ENCODE results near the gene MAPK4. TPM values are rescaled to one million over a fixed set of nuclear protein-coding genes. Genes with fewer than 3 reads are reported as not detected.

The MAPK4 gene
- total and polyA plus RNA-seq, 3 donors from 2014 or later = 9.3 to 18.1 (median 13.3) TPM

- no peaks in the 10 kb centered on the region for H3K4me1 ChIP-seq
- no peak for DNase-seq
- H3K4me3 ChIP-seq = no peak overlapping the region
- 84 to 87% methylated on average over 4 of the region's 4 CpGs for WGBS, 2 donors
- H3K9me3 ChIP-seq = no peaks in the 10 kb centered on the region
- no peaks in the 10 kb centered on the region for H3K36me3 ChIP-seq (ENCODE audit: low read depth, missing control alignments)
- intact Hi-C loops (cut with DNase I; ENCODE audit: low total_unique reads) = no loop called here
- no peak overlapping the region for H3K27ac ChIP-seq
- H3K27me3 ChIP-seq = no peaks in the 10 kb centered on the region
- TF ChIP-seq POLR2A (IDR thresholded peaks at IDR 0.05) = no peak
- TF ChIP-seq CTCF (IDR thresholded peaks at IDR 0.05) = no peak
Measured at GRCh38 chr18:50696929-50697328, 137.0 kb downstream of the MAPK4 start.

GRCh38 chr18:50697509-50697908 lies 137.6 kb downstream of the MAPK4 start:
- Histone ChIP-seq H3K36me3 (ENCODE audit: low read depth, missing control alignments) (no peaks in the 10 kb centered on the region), H3K27ac (no peak overlapping the region), H3K9me3 (no peaks in the 10 kb centered on the region), H3K27me3 (no peaks in the 10 kb centered on the region), H3K4me3 (no peak overlapping the region), H3K4me1 (no peaks in the 10 kb centered on the region)
- intact Hi-C loops (cut with DNase I; ENCODE audit: low total_unique reads) = no loop called here
- no peak for TF ChIP-seq POLR2A (IDR thresholded peaks at IDR 0.05)
- no peak for TF ChIP-seq CTCF (IDR thresholded peaks at IDR 0.05)
- no peak for DNase-seq
- WGBS, 2 donors = 95 to 100% methylated on average over 1 of the region's 1 CpG

GRCh38 chr18:50700245-50701165 lies 140.6 kb downstream of the MAPK4 start:
- Histone ChIP-seq H3K27ac (no peak overlapping the region), H3K9me3 (no peaks in the 10 kb centered on the region), H3K4me3 (no peak overlapping the region), H3K27me3 (no peaks in the 10 kb centered on the region), H3K36me3 (ENCODE audit: low read depth, missing control alignments) (no peaks in the 10 kb centered on the region), H3K4me1 (no peaks in the 10 kb centered on the region)
- no peak for DNase-seq
- intact Hi-C loops (cut with DNase I; ENCODE audit: low total_unique reads) = no loop called here
- 77 to 83% methylated on average over 9 of the region's 9 CpGs for WGBS, 2 donors
- TF ChIP-seq CTCF (IDR thresholded peaks at IDR 0.05) = no peak
- TF ChIP-seq POLR2A (IDR thresholded peaks at IDR 0.05) = no peak

- H3K4me1 ChIP-seq = no peaks in the 10 kb centered on the region
- H3K36me3 ChIP-seq (ENCODE audit: low read depth, missing control alignments) = no peaks in the 10 kb centered on the region
- TF ChIP-seq CTCF (IDR thresholded peaks at IDR 0.05) (no peak), POLR2A (IDR thresholded peaks at IDR 0.05) (no peak)
- WGBS, 2 donors = 86 to 90% methylated on average over 4 of the region's 4 CpGs
- H3K4me3 ChIP-seq = no peak overlapping the region
- H3K9me3 ChIP-seq = no peaks in the 10 kb centered on the region
- DNase-seq = no peak
- intact Hi-C loops (cut with DNase I; ENCODE audit: low total_unique reads) = no loop called here
- no peak overlapping the region for H3K27ac ChIP-seq
- H3K27me3 ChIP-seq = no peaks in the 10 kb centered on the region
Measured at GRCh38 chr18:50704357-50704940, 144.6 kb downstream of the MAPK4 start.

All from testis (tissue), 3 donors.